ENCODE results near the gene TRAF2. TPM values are rescaled to one million over a fixed set of nuclear protein-coding genes. Genes with fewer than 3 reads are reported as not detected.

Gene TRAF2
- polyA plus RNA-seq, 4 donors, result 11.3 to 16.8 (median 12.4) TPM

DNA sequence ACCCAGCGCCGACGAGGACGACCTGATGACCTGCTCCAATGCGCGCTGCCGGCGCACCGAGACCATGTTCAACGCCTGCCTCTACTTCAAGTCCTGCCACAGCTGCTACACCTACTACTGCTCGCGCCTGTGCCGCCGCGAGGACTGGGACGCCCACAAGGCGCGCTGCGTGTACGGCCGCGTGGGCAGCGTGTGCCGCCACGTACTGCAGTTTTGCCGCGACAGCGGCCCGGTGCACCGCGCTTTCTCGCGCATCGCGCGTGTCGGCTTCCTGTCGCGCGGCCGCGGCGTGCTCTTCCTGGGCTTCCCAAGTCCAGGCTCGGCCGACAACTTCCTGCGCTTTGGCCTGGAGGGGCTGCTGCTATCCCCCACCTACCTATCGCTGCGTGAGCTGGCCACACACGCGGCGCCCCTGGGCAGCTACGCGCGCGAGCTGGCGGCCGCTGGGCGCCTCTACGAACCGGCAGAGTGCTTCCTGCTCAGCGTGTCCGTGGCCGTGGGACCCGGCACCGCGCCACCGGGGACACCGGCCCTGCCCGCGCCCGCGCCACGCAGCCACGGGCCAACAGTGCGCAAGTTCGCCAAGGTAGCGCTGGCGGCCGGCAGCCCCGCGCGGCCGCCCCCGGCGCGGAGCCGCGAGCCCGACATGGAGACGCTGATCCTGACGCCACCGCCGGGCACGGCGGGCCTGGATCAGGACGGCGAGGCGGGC lies 39.8 kb upstream of the TRAF2 start:
- no peak for DNase-seq (ENCODE audit: low read depth in 4 of 4, low spot score in 3 of 4)

DNA sequence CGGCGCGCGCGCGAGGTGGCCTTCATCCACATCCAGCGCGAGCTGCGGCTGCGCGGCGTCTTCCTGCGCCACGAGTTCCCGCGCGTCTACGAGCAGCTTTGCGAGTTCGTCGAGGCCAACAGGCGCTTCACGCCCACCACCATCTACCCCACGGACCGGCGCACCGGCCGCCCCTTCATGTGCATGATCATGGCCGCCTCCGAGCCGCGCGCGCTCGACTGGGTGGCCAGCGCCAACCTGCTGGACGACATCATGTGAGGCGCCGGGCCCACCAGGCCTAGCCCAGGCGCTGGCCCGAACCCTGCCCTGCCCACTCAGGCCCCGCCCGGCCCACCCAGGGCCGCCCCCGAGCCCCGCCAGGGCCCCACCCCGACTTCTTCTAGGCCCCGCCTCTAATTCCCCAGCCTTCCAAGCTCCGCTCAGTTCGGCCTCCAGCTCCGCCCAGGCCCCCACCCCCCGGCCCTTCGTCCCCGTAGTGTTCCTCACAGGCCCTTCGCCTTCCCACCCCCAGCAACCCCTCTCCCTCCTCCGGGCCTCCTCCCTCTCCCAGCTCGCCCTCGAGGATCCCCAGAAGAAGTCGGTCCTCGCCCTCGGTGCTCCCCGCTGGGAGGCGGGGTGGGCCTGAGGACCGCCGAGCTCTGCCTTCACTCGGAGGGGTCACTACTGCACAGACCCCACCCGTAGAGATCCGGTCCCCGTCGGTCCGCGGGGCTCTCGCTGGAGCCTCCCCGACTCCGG lies 39.1 kb upstream of the TRAF2 start:
- no peak for DNase-seq (ENCODE audit: low read depth in 4 of 4, low spot score in 3 of 4)

DNA sequence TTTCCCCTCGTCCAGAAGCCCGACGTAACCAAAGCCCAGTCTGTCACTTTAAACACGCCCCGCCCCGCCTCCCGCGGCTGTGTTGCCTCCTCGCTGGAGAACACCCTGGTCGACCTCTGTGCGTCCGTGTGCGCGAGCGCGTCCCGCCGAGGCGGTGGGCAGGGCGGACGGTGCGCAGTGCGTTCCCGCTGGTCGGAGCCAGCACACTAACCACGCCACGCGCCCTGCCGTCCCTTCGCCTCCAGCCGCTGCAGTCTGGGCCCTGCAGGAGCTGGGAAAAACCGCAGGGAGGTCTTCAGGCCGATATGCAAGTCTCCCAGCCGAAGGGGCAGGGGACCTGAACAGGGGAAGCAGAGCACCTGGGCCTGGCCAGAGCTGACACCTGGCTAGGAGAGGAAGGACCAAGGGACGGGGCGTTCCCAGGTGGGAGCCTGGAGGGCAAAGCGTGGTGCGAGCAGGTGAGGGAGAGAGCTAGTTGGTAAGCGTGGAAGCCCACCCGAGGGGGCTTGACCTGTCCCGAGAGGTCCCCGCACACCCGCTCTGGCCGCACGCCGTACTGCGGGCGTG lies 38.4 kb upstream of the TRAF2 start:
- DNase-seq (ENCODE audit: low read depth in 4 of 4, low spot score in 3 of 4), result no peak

DNA sequence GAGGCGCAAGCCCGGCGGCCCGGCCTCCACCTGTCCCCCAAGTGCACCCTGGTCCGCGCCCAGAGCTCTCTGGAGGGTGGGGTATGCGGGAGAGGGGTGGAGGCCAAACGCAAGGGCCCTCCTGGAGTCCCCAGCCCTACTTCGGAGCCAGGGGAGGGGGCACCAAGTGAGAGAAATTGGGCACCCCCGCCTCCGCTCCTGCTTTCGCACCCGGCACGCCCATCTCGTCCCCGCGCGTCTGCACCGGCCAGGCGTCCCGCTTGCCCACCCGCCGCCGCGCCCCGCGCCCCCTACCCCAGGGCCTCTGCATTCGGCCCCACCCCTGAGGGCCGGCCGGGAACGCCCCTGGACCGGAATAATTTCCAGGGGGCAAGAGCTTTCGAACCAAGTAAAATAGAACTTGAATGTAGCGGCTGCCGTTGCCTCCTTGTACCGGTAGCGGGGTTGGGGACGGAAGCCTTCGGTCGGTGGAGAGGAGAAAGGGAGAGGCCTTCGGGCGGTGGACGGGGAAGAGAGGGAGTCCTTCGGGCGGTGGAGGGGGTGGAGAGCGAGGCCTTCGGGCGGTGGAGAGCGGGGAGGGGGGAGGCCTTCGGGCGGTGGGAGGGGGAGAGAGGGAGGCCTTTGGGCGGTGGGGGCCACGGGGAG lies 37.8 kb upstream of the TRAF2 start:
- no peak for DNase-seq (ENCODE audit: low read depth in 4 of 4, low spot score in 3 of 4)

DNA sequence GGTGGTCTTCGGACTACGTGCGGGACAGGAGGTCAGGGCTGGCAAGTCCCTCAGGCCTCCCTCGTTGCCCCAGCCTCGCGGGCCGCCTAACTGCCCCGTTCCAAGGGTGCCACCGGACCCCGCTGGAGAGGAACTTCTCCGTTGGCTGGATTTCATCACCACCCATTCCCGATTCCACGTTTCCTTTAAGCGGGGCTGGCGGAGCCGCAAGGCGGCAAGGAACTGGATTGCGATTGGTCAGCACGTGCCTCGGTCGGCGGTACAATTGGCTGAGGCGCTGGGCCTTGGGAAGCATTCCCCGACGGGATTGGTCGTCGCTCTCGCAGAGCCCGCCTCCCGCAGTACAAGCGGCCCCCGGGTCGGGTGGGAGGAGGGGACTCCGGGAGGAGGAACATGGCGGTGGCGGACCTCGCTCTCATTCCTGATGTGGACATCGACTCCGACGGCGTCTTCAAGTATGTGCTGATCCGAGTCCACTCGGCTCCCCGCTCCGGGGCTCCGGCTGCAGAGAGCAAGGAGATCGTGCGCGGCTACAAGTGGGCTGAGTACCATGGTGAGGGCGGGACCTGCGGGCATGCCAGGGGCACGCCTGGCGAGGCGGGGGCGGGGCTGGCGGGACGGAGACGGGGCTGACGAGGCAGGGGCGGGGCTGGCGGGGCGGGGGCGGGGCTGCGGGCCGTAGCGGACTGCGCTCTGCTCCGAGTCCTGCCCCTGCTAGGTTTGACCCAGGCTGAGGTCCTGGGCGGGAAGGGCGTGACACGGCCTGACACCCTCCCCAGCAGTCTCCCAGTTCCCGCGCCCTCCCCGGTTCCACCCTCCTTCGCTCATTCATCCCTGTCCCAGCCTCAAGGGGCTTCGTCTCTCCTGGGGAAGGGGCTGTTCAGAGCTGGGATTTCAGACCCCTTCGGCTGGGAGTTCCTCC lies 37.0 kb upstream of the TRAF2 start, which contains the start of gene PHPT1:
Gene PHPT1, plus strand, starts transcription at position 372 of the 922 bp plus-strand sequence. Its CDS starts 22 bp downstream, at position 394.
- peak; percentile 97 to 99 (median 97) for DNase-seq (ENCODE audit: low read depth in 4 of 4, low spot score in 3 of 4)

DNA sequence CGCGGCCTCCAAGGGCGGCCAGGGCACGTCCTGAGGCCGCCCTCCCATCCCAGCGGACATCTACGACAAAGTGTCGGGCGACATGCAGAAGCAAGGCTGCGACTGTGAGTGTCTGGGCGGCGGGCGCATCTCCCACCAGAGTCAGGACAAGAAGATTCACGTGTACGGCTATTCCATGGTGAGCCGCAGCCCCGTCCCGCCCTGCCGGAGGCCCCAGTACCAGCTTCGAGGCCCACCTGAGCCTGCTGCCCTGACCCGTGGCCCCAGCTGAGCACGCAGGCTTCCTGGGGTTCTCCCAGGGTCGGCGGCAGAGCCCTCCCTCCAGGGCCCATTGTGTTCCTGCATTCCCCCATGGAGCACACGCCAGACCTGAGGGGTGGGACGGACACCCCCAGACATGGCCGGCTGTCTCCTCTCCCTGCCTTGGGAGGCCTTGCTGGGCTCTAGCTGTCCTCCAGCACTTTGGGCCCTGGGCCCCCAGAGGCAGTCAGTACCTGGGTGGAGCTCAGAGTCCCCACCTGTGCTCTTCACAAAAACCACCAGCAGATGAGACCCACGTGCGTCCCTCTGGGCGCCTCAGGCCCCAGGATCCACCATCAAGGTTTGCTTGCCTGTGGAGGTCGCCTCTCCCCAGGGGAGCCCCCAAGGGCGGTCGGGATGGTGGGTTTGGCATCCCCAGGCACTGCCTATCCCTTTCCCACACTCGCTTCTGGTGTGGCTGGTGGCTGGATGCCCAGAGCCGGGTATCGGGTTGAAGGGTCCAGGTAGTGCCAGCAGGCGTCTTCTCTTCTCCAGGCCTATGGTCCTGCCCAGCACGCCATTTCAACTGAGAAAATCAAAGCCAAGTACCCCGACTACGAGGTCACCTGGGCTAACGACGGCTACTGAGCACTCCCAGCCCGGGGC lies 36.1 kb upstream of the TRAF2 start:
- no peak for DNase-seq (ENCODE audit: low read depth in 4 of 4, low spot score in 3 of 4)

DNA sequence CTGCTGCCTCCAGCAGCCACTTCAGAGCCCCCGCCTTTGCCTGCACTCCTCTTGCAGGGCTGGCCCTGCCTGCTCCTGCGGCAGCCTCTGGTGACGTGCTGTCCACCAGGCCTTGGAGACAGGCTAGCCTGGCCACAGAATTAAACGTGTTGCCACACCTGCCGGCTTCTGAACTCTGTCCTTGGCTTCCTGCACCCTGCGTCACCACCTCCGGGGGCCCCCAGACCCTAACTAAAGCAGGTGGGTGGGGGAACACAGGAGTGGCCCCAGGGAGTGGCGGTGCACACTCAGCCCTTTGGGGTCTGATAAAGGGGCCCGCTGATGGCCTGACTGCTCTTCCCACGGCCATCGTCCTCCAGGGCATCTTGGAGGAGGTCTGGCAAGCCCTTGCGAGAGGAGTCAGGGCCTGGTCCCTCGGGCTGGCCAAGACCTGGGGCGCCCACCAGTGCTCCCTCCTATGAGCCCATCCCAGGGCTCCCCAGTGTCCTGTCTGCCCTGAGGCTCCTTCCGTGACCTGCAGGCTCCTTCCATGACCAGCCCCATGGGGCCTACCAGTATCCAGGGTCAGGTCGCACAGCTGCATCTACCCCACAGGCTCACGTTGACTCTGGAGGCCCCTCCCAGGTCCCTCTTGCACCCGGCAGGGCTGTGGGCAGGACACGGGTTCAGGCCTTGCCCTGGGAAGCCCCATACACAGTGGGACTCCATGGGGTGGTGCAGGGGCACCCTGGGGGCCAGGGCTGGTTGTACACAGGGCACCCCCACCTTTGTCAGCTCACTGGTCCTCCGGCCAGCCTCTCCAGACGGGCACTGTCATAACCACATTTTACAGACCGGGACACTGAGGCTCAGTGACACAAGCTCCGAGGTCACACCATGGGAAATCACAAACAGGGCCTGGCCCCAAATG lies 35.2 kb upstream of the TRAF2 start:
- DNase-seq (ENCODE audit: low read depth in 4 of 4, low spot score in 3 of 4), result no peak

DNA sequence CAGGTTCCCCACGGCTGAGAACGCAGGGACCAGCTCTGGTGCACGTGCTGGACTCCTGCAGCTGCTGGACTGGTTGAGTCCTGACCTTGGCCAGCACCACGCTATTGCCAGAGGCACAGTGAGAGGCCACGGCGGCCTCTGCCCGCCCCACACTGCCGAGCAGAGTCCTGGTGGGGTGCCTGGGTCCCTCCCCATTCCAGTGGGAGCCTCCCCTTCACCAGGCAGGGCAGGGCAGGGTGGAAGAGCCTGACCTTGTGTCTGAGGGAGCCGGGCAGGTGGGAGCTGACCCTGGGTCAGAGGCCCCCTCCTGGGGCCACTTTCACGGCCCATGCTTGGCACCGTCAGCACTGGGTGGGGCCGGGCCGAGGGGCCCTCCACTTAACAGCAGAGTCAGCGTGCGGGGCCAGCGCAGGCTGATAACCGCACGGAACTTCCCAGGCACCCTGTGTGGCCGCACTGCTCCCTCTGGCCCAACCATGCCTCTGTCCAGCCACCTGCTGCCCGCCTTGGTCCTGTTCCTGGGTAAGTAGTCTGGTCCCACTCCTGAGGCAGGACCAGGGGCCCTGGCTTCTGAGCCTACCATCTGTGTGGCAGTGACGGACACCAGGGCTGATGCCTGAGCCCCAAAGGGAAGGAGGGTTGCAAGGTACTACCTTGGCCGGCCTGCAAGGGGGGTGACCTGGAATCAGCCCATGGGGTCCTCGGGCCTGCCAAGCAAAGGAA lies 34.2 kb upstream of the TRAF2 start, which contains the start of gene MAMDC4:
Gene MAMDC4, plus strand, starts transcription at position 406 of the 723 bp plus-strand sequence. Its CDS starts 71 bp downstream, at position 477.
- no peak for DNase-seq (ENCODE audit: low read depth in 4 of 4, low spot score in 3 of 4)

DNA sequence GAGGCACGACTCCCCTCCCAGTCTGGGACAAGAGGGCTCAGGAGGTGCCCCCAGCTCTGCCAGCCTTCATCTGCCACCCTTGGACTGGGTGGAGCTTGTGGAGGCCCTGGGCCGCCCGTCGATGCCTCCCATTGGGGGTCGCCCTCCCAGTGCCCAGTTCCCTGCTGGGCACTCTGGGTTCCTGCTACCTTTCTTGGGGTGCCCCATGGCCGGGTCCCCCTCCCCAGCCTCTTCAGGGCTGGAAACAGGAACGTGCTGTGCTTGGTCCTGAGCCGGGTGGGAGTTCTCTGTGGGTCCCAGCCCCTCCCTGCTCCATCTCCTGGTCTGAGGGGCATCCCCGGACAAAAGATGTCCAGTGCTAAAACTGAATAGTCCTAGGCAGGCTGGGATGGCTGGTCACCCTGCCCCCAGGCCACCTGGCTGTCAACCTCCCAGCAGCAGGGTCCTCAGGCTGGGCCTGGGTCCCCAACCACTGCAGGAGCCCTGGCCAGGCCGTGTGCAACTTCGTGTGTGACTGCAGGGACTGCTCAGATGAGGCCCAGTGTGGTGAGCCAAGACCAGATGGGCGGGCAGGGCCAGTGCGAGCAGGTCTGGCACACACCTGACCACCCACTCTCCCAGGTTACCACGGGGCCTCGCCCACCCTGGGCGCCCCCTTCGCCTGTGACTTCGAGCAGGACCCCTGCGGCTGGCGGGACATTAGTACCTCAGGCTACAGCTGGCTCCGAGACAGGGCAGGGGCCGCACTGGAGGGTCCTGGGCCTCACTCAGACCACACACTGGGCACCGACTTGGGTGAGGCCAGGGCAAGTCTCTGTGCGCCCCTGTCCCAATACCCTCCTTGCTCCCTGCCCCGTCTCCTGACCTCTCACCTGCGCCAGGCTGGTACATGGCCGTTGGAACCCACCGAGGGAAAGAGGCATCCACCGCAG lies 33.4 kb upstream of the TRAF2 start:
- DNase-seq (ENCODE audit: low read depth in 4 of 4, low spot score in 3 of 4), result no peak

DNA sequence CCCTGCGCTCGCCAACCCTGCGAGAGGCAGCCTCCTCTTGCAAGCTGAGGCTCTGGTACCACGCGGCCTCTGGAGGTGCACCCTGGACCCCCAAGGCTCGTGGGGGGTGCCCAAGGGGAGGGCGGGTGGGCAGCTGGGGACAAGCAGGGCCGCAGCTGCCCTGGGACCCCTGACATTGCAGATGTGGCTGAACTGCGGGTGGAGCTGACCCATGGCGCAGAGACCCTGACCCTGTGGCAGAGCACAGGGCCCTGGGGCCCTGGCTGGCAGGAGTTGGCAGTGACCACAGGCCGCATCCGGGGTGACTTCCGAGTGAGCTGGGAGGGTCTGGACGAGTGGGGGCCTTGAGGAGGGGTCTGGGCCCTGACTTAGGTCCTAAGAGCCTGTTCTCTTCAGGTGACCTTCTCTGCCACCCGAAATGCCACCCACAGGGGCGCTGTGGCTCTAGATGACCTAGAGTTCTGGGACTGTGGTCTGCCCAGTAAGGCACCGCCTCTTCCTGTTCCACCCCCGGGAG lies 32.7 kb upstream of the TRAF2 start:
- no peak for DNase-seq (ENCODE audit: low read depth in 4 of 4, low spot score in 3 of 4)

DNA sequence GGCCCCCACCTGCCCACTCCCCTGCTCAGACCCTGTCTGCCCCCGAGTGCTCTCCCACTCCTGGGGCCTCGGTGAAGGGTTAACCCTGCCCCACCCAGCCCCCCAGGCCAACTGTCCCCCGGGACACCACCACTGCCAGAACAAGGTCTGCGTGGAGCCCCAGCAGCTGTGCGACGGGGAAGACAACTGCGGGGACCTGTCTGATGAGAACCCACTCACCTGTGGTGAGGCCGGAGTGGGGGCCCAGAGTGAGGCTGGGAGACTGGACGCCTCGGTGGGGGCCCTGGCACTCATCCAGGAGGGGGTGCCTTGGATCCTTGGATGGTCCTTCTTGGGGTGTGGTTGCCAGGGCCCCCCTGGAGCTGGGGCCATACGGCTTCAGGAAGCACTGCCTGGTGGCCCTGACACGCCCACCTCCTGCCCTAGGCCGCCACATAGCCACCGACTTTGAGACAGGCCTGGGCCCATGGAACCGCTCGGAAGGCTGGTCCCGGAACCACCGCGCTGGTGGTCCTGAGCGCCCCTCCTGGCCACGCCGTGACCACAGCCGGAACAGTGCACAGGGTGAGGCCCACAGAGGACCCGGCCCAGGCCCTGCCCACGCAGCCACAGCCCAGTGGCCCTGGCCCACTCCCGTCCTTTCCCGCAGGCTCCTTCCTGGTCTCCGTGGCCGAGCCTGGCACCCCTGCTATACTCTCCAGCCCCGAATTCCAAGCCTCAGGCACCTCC lies 32.0 kb upstream of the TRAF2 start:
- no peak for DNase-seq (ENCODE audit: low read depth in 4 of 4, low spot score in 3 of 4)

DNA sequence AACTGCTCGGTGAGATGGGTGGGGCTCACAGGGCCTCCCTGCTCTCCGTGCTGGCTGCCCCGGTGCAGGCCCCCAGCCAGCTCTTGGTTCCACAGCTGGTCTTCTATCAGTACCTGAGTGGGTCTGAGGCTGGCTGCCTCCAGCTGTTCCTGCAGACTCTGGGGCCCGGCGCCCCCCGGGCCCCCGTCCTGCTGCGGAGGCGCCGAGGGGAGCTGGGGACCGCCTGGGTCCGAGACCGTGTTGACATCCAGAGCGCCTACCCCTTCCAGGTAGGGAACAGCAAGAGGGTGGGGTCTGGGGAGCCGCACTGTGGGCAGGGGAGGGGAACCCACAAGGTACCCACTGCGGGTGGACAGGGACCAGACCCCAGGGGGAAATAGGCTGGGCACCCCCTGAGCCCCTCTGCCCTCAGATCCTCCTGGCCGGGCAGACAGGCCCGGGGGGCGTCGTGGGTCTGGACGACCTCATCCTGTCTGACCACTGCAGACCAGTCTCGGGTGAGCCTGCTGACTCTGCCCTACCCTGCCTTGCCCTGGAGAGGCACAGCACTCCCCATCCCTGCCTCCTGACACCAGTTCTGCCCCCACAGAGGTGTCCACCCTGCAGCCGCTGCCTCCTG lies 31.4 kb upstream of the TRAF2 start:
- DNase-seq (ENCODE audit: low read depth in 4 of 4, low spot score in 3 of 4), result no peak

DNA sequence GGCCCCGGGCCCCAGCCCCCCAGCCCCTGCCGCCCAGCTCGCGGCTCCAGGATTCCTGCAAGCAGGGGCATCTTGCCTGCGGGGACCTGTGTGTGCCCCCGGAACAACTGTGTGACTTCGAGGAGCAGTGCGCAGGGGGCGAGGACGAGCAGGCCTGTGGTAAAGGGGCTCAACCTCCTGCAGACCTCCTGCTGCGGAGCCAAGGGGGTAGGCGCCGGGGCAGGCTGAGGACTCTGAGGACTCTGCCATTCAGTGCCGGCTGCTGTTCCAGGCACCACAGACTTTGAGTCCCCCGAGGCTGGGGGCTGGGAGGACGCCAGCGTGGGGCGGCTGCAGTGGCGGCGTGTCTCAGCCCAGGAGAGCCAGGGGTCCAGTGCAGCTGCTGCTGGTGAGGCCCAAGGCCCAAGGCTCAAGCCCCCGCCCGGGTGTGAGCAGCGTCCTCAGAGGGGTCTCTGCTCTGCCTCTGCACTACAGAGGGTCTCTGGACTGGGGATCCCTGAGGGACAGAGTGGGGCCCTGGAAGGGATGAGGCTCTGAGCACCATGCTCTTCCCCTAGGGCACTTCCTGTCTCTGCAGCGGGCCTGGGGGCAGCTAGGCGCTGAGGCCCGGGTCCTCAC lies 30.7 kb upstream of the TRAF2 start:
- no peak for DNase-seq (ENCODE audit: low read depth in 4 of 4, low spot score in 3 of 4)

DNA sequence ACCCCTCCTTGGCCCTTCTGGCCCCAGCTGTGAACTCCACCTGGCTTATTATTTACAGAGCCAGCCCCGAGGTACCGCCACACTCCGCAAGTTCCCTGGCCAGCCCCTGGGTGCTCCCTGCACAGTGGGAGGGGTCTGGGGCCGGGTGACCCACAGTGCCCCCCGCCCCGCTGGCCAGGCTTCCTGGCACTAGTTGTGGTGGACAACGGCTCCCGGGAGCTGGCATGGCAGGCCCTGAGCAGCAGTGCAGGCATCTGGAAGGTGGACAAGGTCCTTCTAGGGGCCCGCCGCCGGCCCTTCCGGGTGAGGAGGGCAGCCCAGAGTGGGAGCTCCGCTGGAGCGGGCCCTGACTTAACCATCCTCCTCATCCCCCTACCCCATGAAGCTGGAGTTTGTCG lies 30.2 kb upstream of the TRAF2 start:
- DNase-seq (ENCODE audit: low read depth in 4 of 4, low spot score in 3 of 4), result no peak

Measured in right renal pelvis (tissue), 4 donors.